HG03135 (cell line): ENCODE measurements around the gene CTNNBL1.
"Not testable (repeated sequence)": the region's sequence is repeated elsewhere in the genome, so short reads cannot be mapped to it uniquely, and the experiment has no call there.

Source experiments
- ATAC-seq: cut with Tn5 transposase; IDR thresholded peaks from one replicate; pipeline ENCODE4 v1.9.1; 2021; ENCODE audit warnings: mild to moderate bottlenecking, moderate library complexity; ENCODE audit not compliant: unreplicated experiment

CTNNBL1 gene

GRCh38 chr20:37706298-37706697 lies 12.5 kb downstream of the CTNNBL1 start:
- no peak for ATAC-seq

- ATAC-seq: no peak
Measured at GRCh38 chr20:37711001-37711400, 17.2 kb downstream of the CTNNBL1 start.

- no peak for ATAC-seq
Measured at GRCh38 chr20:37711994-37712964, 18.4 kb downstream of the CTNNBL1 start.

GRCh38 chr20:37713396-37713795 lies 19.6 kb downstream of the CTNNBL1 start:
- ATAC-seq: no peak

- no peak for ATAC-seq
Measured at GRCh38 chr20:37714978-37715672, 21.3 kb downstream of the CTNNBL1 start.

GRCh38 chr20:37721751-37722150 lies 27.9 kb downstream of the CTNNBL1 start:
- ATAC-seq: no peak

GRCh38 chr20:37722312-37722711 lies 28.5 kb downstream of the CTNNBL1 start:
- not testable (repeated sequence) for ATAC-seq

- no peak for ATAC-seq
Measured at GRCh38 chr20:37723668-37724067, 29.8 kb downstream of the CTNNBL1 start.

- ATAC-seq: no peak
Measured at GRCh38 chr20:37725165-37725564, 31.3 kb downstream of the CTNNBL1 start.

GRCh38 chr20:37725855-37726254 lies 32.0 kb downstream of the CTNNBL1 start:
- no peak for ATAC-seq

- ATAC-seq: no peak
Measured at GRCh38 chr20:37726321-37726720, 32.5 kb downstream of the CTNNBL1 start.

GRCh38 chr20:37726971-37727956 lies 33.4 kb downstream of the CTNNBL1 start:
- no peak for ATAC-seq

- ATAC-seq: no peak
Measured at GRCh38 chr20:37727957-37728634, 34.3 kb downstream of the CTNNBL1 start.

- ATAC-seq: no peak
Measured at GRCh38 chr20:37728635-37728983, 34.8 kb downstream of the CTNNBL1 start.

- ATAC-seq: no peak
Measured at GRCh38 chr20:37729452-37729851, 35.6 kb downstream of the CTNNBL1 start.

- ATAC-seq: no peak
Measured at GRCh38 chr20:37729909-37730308, 36.1 kb downstream of the CTNNBL1 start.

- no peak for ATAC-seq
Measured at GRCh38 chr20:37733416-37733815, 39.6 kb downstream of the CTNNBL1 start.

- ATAC-seq: no peak
Measured at GRCh38 chr20:37734228-37734985, 40.6 kb downstream of the CTNNBL1 start.

GRCh38 chr20:37735541-37735940 lies 41.7 kb downstream of the CTNNBL1 start:
- no peak for ATAC-seq

GRCh38 chr20:37736132-37736531 lies 42.3 kb downstream of the CTNNBL1 start:
- ATAC-seq: no peak
